CD4-positive, alpha-beta memory T cell (primary cell): ENCODE results near the gene DUSP7. TPM values are rescaled to one million over a fixed set of nuclear protein-coding genes. Genes with fewer than 3 reads are reported as not detected.

Experiments
- CTCF ChIA-PET: fragments of 350-600 bp; sonication (Branson Sonifier 250); formaldehyde crosslinking; loops from one replicate; lab custom pipeline; 2021; ENCODE audit warnings: inconsistent platforms; ENCODE audit not compliant: partially characterized antibody; lab: Charles Lee
- POLR2A ChIA-PET: fragments of 350-600 bp; sonication (Branson Sonifier 250); formaldehyde crosslinking; loops from one replicate; lab custom pipeline; 2021; ENCODE audit not compliant: partially characterized antibody; lab: Charles Lee
- DNase-seq, 5 donors: peaks; one replicate each; pipeline versions ENCODE4 v3.0.0 to v3.0.0-alpha.2; 2020 to 2022; ENCODE audit warnings: mixed read lengths in 1 of 5
- H3K27ac ChIP-seq: one replicate; pipeline ENCODE4 v1.7.0; 2013; ENCODE audit warnings: low read depth, low read length
- H3K27me3 ChIP-seq: 2 replicates; pipeline ENCODE4 v1.7.0; 2013; ENCODE audit warnings: mild to moderate bottlenecking, low read length, moderate library complexity; ENCODE audit not compliant: insufficient read depth
- H3K36me3 ChIP-seq: 2 replicates; pipeline ENCODE4 v1.7.0; 2013; ENCODE audit warnings: mild to moderate bottlenecking, low read length, moderate library complexity; ENCODE audit not compliant: insufficient read depth
- H3K4me1 ChIP-seq: 2 replicates; pipeline ENCODE4 v1.7.0; 2013; ENCODE audit warnings: mild to moderate bottlenecking, low read length, moderate library complexity; ENCODE audit not compliant: insufficient read depth
- H3K4me3 ChIP-seq, 2 donors: one replicate each; pipeline ENCODE4 v1.7.0; 2013; ENCODE audit warnings: low read length in 2 of 2, mild to moderate bottlenecking in 1 of 2
- H3K9me3 ChIP-seq, 2 donors: one replicate each; pipeline ENCODE4 v1.7.0; 2013; ENCODE audit warnings: low read length in 2 of 2, control low read depth in 1 of 2; ENCODE audit not compliant: control insufficient read depth in 1 of 2
- H3K27ac Mint-ChIP-seq, 7 donors: one replicate each; pipeline ENCODE4 v1.8.0; 2020 to 2021; ENCODE audit warnings: mixed read lengths in 7 of 7, mild to moderate bottlenecking in 6 of 7, inconsistent platforms in 3 of 7, moderate library complexity in 3 of 7
- H3K27me3 Mint-ChIP-seq, 2 donors: one replicate each; pipeline ENCODE4 v1.8.0; 2020 to 2021; ENCODE audit warnings: mixed read lengths in 2 of 2
- H3K36me3 Mint-ChIP-seq, 2 donors: one replicate each; pipeline ENCODE4 v1.8.0; 2020 to 2021; ENCODE audit warnings: mixed read lengths in 2 of 2, inconsistent platforms in 1 of 2, mild to moderate bottlenecking in 1 of 2
- H3K4me1 Mint-ChIP-seq, 4 donors: one replicate each; pipeline ENCODE4 v1.8.0; 2020 to 2021; ENCODE audit warnings: mixed read lengths in 4 of 4, mild to moderate bottlenecking in 1 of 4
- H3K4me3 Mint-ChIP-seq, 8 donors: one replicate each; pipeline ENCODE4 v1.8.0; 2020 to 2021; ENCODE audit warnings: mixed read lengths in 8 of 8, mild to moderate bottlenecking in 7 of 8, moderate library complexity in 6 of 8, inconsistent platforms in 3 of 8
- H3K9me3 Mint-ChIP-seq, 8 donors: one replicate each; pipeline ENCODE4 v1.8.0; 2020 to 2021; ENCODE audit warnings: mixed read lengths in 8 of 8, mild to moderate bottlenecking in 5 of 8, inconsistent platforms in 3 of 8, moderate library complexity in 1 of 8
- intact Hi-C: fragments of 100-400 bp; cut with micrococcal nuclease; formaldehyde crosslinking; loops from one replicate; pipeline ENCODE4 v1.15.1; 2023
- polyA plus RNA-seq, 2 donors: library from polyadenylated mRNA; unstranded; fragments of 300-500 nt; fragmentation: Illumina TruSeq; gene quantifications; one replicate each; pipeline ENCODE4 v1.2.3, GENCODE V29; 2021
- total RNA-seq, 2 experiments: library from RNA; stranded (reverse); gene quantifications; one replicate each; pipeline ENCODE4 v1.2.3, GENCODE V29; 2021

The DUSP7 gene
- total and polyA plus RNA-seq, 4 experiments from 2014 or later, result 2.8 to 44.7 (median 26.9) TPM

- Mint-ChIP-seq H3K4me1 (peaks cover 7 to 24% (median 14%) of the 10 kb centered on the region in 4 donors), H3K9me3 (no peaks in the 10 kb centered on the region), H3K36me3 (no peaks in the 10 kb centered on the region), H3K4me3 (no peak overlapping the region), H3K27me3 (no peaks in the 10 kb centered on the region), H3K27ac (no peak overlapping the region)
- H3K36me3 ChIP-seq, result no peaks in the 10 kb centered on the region
- ChIA-PET POLR2A (no interaction called here), CTCF (interaction anchor here (1.4 kb wide), 1 partner anchor 15 kb away, joined by 4 read pairs; no protein-coding TSS in a partner anchor)
- no peaks in the 10 kb centered on the region for H3K9me3 ChIP-seq
- no peak overlapping the region for H3K27ac ChIP-seq
- H3K27me3 ChIP-seq, result no peaks in the 10 kb centered on the region
- intact Hi-C loops, result no loop called here
- H3K4me1 ChIP-seq, result peaks cover 12% of the 10 kb centered on the region
- DNase-seq, result no peak
- H3K4me3 ChIP-seq, result no peak overlapping the region
Measured at GRCh38 chr3:52090131-52090932, 34.0 kb upstream of the DUSP7 start.

- ChIA-PET POLR2A (no interaction called here), CTCF (no interaction called here)
- H3K4me1 ChIP-seq, result peaks cover 12% of the 10 kb centered on the region
- no peak for DNase-seq
- H3K36me3 ChIP-seq, result no peaks in the 10 kb centered on the region
- no peak overlapping the region for H3K4me3 ChIP-seq
- Mint-ChIP-seq H3K9me3 (no peaks in the 10 kb centered on the region), H3K4me1 (peaks cover 7 to 26% (median 14%) of the 10 kb centered on the region in 4 donors), H3K36me3 (no peaks in the 10 kb centered on the region), H3K27me3 (no peaks in the 10 kb centered on the region), H3K27ac (no peak overlapping the region), H3K4me3 (no peak overlapping the region)
- no peaks in the 10 kb centered on the region for H3K27me3 ChIP-seq
- intact Hi-C loops, result no loop called here
- H3K9me3 ChIP-seq, result no peaks in the 10 kb centered on the region
- no peak overlapping the region for H3K27ac ChIP-seq
Measured at GRCh38 chr3:52089691-52090090, 33.3 kb upstream of the DUSP7 start.

- ChIA-PET CTCF (no interaction called here), POLR2A (no interaction called here)
- no peak overlapping the region for H3K4me3 Mint-ChIP-seq
- no peaks in the 10 kb centered on the region for H3K27me3 Mint-ChIP-seq
- intact Hi-C loops, result loop anchor here (1.0 kb wide), 1 partner anchor 32 kb away; no protein-coding TSS in a partner anchor
- no peak overlapping the region for H3K27ac Mint-ChIP-seq
- peaks cover 7 to 28% (median 14%) of the 10 kb centered on the region in 4 donors for H3K4me1 Mint-ChIP-seq
- no peaks in the 10 kb centered on the region for H3K36me3 Mint-ChIP-seq
- Histone ChIP-seq H3K4me1 (peaks cover 12% of the 10 kb centered on the region), H3K27ac (no peak overlapping the region), H3K9me3 (no peaks in the 10 kb centered on the region), H3K36me3 (no peaks in the 10 kb centered on the region), H3K27me3 (no peaks in the 10 kb centered on the region), H3K4me3 (no peak overlapping the region)
- no peak for DNase-seq
- H3K9me3 Mint-ChIP-seq, result no peaks in the 10 kb centered on the region
Measured at GRCh38 chr3:52088445-52089367, 32.3 kb upstream of the DUSP7 start.

- no peaks in the 10 kb centered on the region for H3K36me3 Mint-ChIP-seq
- H3K4me1 Mint-ChIP-seq, result peaks cover 7 to 28% (median 14%) of the 10 kb centered on the region in 4 donors
- H3K27ac ChIP-seq, result no peak overlapping the region
- H3K4me3 ChIP-seq, result no peak overlapping the region
- no peaks in the 10 kb centered on the region for H3K9me3 ChIP-seq
- H3K36me3 ChIP-seq, result no peaks in the 10 kb centered on the region
- POLR2A ChIA-PET, result interaction anchor here (1.5 kb wide), 1 partner anchor 31 kb away, joined by 3 read pairs; the partner anchor contains the start of gene DUSP7
- CTCF ChIA-PET, result no interaction called here
- peak overlapping the region in 4 of 7 donors; percentile 11 to 46 (median 34) for H3K27ac Mint-ChIP-seq
- H3K27me3 Mint-ChIP-seq, result no peaks in the 10 kb centered on the region
- H3K4me1 ChIP-seq, result peaks cover 12% of the 10 kb centered on the region
- no peaks in the 10 kb centered on the region for H3K27me3 ChIP-seq
- no peaks in the 10 kb centered on the region for H3K9me3 Mint-ChIP-seq
- H3K4me3 Mint-ChIP-seq, result no peak overlapping the region
- intact Hi-C loops, result loop anchor here (1.0 kb wide), 1 partner anchor 33 kb away; no protein-coding TSS in a partner anchor
- DNase-seq, result no peak
Measured at GRCh38 chr3:52087731-52088130, 31.4 kb upstream of the DUSP7 start.

GRCh38 chr3:52086976-52087663 is 30.7 kb upstream of the DUSP7 start:
- H3K36me3 Mint-ChIP-seq, result no peaks in the 10 kb centered on the region
- intact Hi-C loops, result no loop called here
- no peak for DNase-seq
- H3K4me3 Mint-ChIP-seq, result peak overlapping the region in 1 of 8 donors; percentile 17
- peak overlapping the region in 5 of 7 donors; percentile 11 to 66 (median 53) for H3K27ac Mint-ChIP-seq
- ChIA-PET CTCF (no interaction called here), POLR2A (interaction anchor here (1.5 kb wide), 1 partner anchor 30 kb away, joined by 3 read pairs; the partner anchor contains the start of gene DUSP7)
- H3K27me3 ChIP-seq, result no peaks in the 10 kb centered on the region
- no peaks in the 10 kb centered on the region for H3K9me3 ChIP-seq
- no peak overlapping the region for H3K4me3 ChIP-seq
- H3K4me1 ChIP-seq, result peaks cover 12% of the 10 kb centered on the region
- H3K4me1 Mint-ChIP-seq, result peaks cover 7 to 28% (median 14%) of the 10 kb centered on the region in 4 donors
- no peak overlapping the region for H3K27ac ChIP-seq
- no peaks in the 10 kb centered on the region for H3K27me3 Mint-ChIP-seq
- no peaks in the 10 kb centered on the region for H3K36me3 ChIP-seq
- no peaks in the 10 kb centered on the region for H3K9me3 Mint-ChIP-seq

- H3K9me3 ChIP-seq, result no peaks in the 10 kb centered on the region
- H3K27me3 ChIP-seq, result no peaks in the 10 kb centered on the region
- H3K4me1 ChIP-seq, result peaks cover 12% of the 10 kb centered on the region
- peak overlapping the region in 3 of 7 donors; percentile 35 to 66 (median 48) for H3K27ac Mint-ChIP-seq
- no peaks in the 10 kb centered on the region for H3K9me3 Mint-ChIP-seq
- H3K4me1 Mint-ChIP-seq, result peaks cover 7 to 28% (median 14%) of the 10 kb centered on the region in 4 donors
- intact Hi-C loops, result no loop called here
- no peak overlapping the region for H3K4me3 Mint-ChIP-seq
- POLR2A ChIA-PET, result interaction anchor here (1.5 kb wide), 1 partner anchor 30 kb away, joined by 3 read pairs; the partner anchor contains the start of gene DUSP7
- no peaks in the 10 kb centered on the region for H3K36me3 Mint-ChIP-seq
- H3K27me3 Mint-ChIP-seq, result no peaks in the 10 kb centered on the region
- H3K36me3 ChIP-seq, result no peaks in the 10 kb centered on the region
- CTCF ChIA-PET, result no interaction called here
- no peak overlapping the region for H3K27ac ChIP-seq
- no peak overlapping the region for H3K4me3 ChIP-seq
- DNase-seq, result no peak
Measured at GRCh38 chr3:52086461-52086860, 30.1 kb upstream of the DUSP7 start.
